Measurements from ENCODE around the gene PLD1. TPM values are rescaled to one million over a fixed set of nuclear protein-coding genes. Genes with fewer than 3 reads are reported as not detected.

The PLD1 gene
- total RNA-seq, 1 donor from 2014 or later: 0.21 TPM

GRCh38 chr3:171769461-171769860 lies 40.8 kb downstream of the PLD1 start:
- DNase-seq (ENCODE audit: low spot score): no peak
- Histone ChIP-seq H3K9me3 (ENCODE audit: low read depth) (no peaks in the 10 kb centered on the region), H3K27ac (no peak overlapping the region), H3K79me2 (ENCODE audit: low read depth) (no peaks in the 10 kb centered on the region), H3K36me3 (no peaks in the 10 kb centered on the region), H3K4me2 (no peak overlapping the region), H3K9ac (no peak overlapping the region), H3K4me1 (no peaks in the 10 kb centered on the region), H3K4me3 (no peak overlapping the region), H4K20me1 (ENCODE audit: low read depth) (no peaks in the 10 kb centered on the region), H3F3A (ENCODE audit: low read depth) (no peaks in the 10 kb centered on the region), H2AFZ (replicated peaks) (no peak overlapping the region), H3K27me3 (no peaks in the 10 kb centered on the region)
- Mint-ChIP-seq H3K36me3 (no peaks in the 10 kb centered on the region), H3K27ac (no peak overlapping the region), H3K27me3 (ENCODE audit: insufficient read depth, low read depth) (no peaks in the 10 kb centered on the region), H3K9me3 (no peaks in the 10 kb centered on the region), H3K4me1 (peaks cover 23% of the 10 kb centered on the region), H3K4me3 (no peak overlapping the region)
- TF ChIP-seq EZH2phosphoT487 (IDR thresholded peaks at IDR 0.05) (no peak), EZH2 (IDR thresholded peaks at IDR 0.05) (no peak), CTCF (IDR thresholded peaks at IDR 0.05) (no peak)

- H3K79me2 ChIP-seq (ENCODE audit: low read depth): no peaks in the 10 kb centered on the region
Measured at GRCh38 chr3:171768986-171769385, 41.3 kb downstream of the PLD1 start.

GRCh38 chr3:171768281-171768900 lies 41.9 kb downstream of the PLD1 start:
- no peaks in the 10 kb centered on the region for H3K9me3 Mint-ChIP-seq
- H3K4me1 Mint-ChIP-seq: peaks cover 23% of the 10 kb centered on the region
- no peaks in the 10 kb centered on the region for H3K36me3 Mint-ChIP-seq

More at GRCh38 chr3:171768986-171769385, 41.3 kb downstream of the PLD1 start:
- H3F3A ChIP-seq (ENCODE audit: low read depth): no peaks in the 10 kb centered on the region
- H3K27ac ChIP-seq: no peak overlapping the region
- TF ChIP-seq EZH2 (IDR thresholded peaks at IDR 0.05): no peak
- TF ChIP-seq EZH2phosphoT487 (IDR thresholded peaks at IDR 0.05): no peak
- no peak for TF ChIP-seq CTCF (IDR thresholded peaks at IDR 0.05)
- H3K27ac Mint-ChIP-seq: no peak overlapping the region
- peaks cover 23% of the 10 kb centered on the region for H3K4me1 Mint-ChIP-seq
- H3K4me3 Mint-ChIP-seq: no peak overlapping the region
- H3K4me2 ChIP-seq: no peak overlapping the region
- H3K36me3 Mint-ChIP-seq: no peaks in the 10 kb centered on the region
- no peaks in the 10 kb centered on the region for H4K20me1 ChIP-seq (ENCODE audit: low read depth)
- no peaks in the 10 kb centered on the region for H3K9me3 Mint-ChIP-seq
- H3K9me3 ChIP-seq (ENCODE audit: low read depth): no peaks in the 10 kb centered on the region
- DNase-seq (ENCODE audit: low spot score): no peak
- H3K9ac ChIP-seq: no peak overlapping the region
- H2AFZ ChIP-seq (replicated peaks): no peak overlapping the region
- H3K4me1 ChIP-seq: no peaks in the 10 kb centered on the region
- H3K4me3 ChIP-seq: no peak overlapping the region
- no peaks in the 10 kb centered on the region for H3K27me3 Mint-ChIP-seq (ENCODE audit: insufficient read depth, low read depth)
- H3K36me3 ChIP-seq: no peaks in the 10 kb centered on the region
- no peaks in the 10 kb centered on the region for H3K27me3 ChIP-seq

More at GRCh38 chr3:171768281-171768900, 41.9 kb downstream of the PLD1 start:
- Histone ChIP-seq H3K27me3 (no peaks in the 10 kb centered on the region), H3K79me2 (ENCODE audit: low read depth) (no peaks in the 10 kb centered on the region), H3K4me2 (no peak overlapping the region), H3K27ac (no peak overlapping the region), H3K4me3 (no peak overlapping the region), H3F3A (ENCODE audit: low read depth) (no peaks in the 10 kb centered on the region), H3K36me3 (no peaks in the 10 kb centered on the region), H4K20me1 (ENCODE audit: low read depth) (no peaks in the 10 kb centered on the region), H3K4me1 (no peaks in the 10 kb centered on the region), H3K9ac (no peak overlapping the region), H3K9me3 (ENCODE audit: low read depth) (no peaks in the 10 kb centered on the region), H2AFZ (replicated peaks) (no peak overlapping the region)
- no peak overlapping the region for H3K4me3 Mint-ChIP-seq
- TF ChIP-seq EZH2 (IDR thresholded peaks at IDR 0.05): no peak
- no peak for TF ChIP-seq CTCF (IDR thresholded peaks at IDR 0.05)
- DNase-seq (ENCODE audit: low spot score): no peak
- H3K27ac Mint-ChIP-seq: no peak overlapping the region
- no peaks in the 10 kb centered on the region for H3K27me3 Mint-ChIP-seq (ENCODE audit: insufficient read depth, low read depth)
